Fibroblast of peridontal ligament (primary cell): ENCODE measurements around the gene BAIAP2.

Experiments
- DNase-seq: peaks from one replicate; pipeline ENCODE4 v3.0.0-alpha.2; 2010; ENCODE audit errors: extremely low read depth

The BAIAP2 gene

GRCh38 chr17:81050645-81051625 is 16.0 kb downstream of the BAIAP2 start:
- DNase-seq = peak; percentile 35

GRCh38 chr17:81052199-81052997 is 17.4 kb downstream of the BAIAP2 start:
- DNase-seq = no peak

- DNase-seq = no peak
These were observed 18.4 kb downstream of the BAIAP2 start for GRCh38 chr17:81053041-81053970.

- no peak for DNase-seq
These were observed 19.4 kb downstream of the BAIAP2 start for GRCh38 chr17:81054308-81054707.

GRCh38 chr17:81054881-81055370 is 20.0 kb downstream of the BAIAP2 start:
- DNase-seq = no peak

- no peak for DNase-seq
These were observed 21.4 kb downstream of the BAIAP2 start for GRCh38 chr17:81056312-81056711.

GRCh38 chr17:81057079-81057730 is 22.3 kb downstream of the BAIAP2 start:
- DNase-seq = peak; percentile 54

- no peak for DNase-seq
These were observed 22.8 kb downstream of the BAIAP2 start for GRCh38 chr17:81057777-81058176.

GRCh38 chr17:81058263-81058871 is 23.4 kb downstream of the BAIAP2 start:
- no peak for DNase-seq

- no peak for DNase-seq
These were observed 24.1 kb downstream of the BAIAP2 start for GRCh38 chr17:81059026-81059425.

- no peak for DNase-seq
These were observed 25.5 kb downstream of the BAIAP2 start for GRCh38 chr17:81060416-81060815.

GRCh38 chr17:81061027-81061735 is 26.2 kb downstream of the BAIAP2 start:
- no peak for DNase-seq

- no peak for DNase-seq
These were observed 27.2 kb downstream of the BAIAP2 start for GRCh38 chr17:81062014-81062780.

- no peak for DNase-seq
These were observed 28.4 kb downstream of the BAIAP2 start for GRCh38 chr17:81063106-81064093.

GRCh38 chr17:81064678-81065475 is 29.9 kb downstream of the BAIAP2 start:
- peak; percentile 55 for DNase-seq

GRCh38 chr17:81065500-81065899 is 30.5 kb downstream of the BAIAP2 start:
- DNase-seq = no peak

GRCh38 chr17:81066072-81066471 is 31.1 kb downstream of the BAIAP2 start:
- DNase-seq = no peak
